Astrocyte of the hippocampus (primary cell): ENCODE measurements around the gene CIAO3.
"Not testable (repeated sequence)": the region's sequence is repeated elsewhere in the genome, so short reads cannot be mapped to it uniquely, and the experiment has no call there.

Source experiments
- DNase-seq: peaks from one replicate; pipeline ENCODE4 v3.0.0; 2011; ENCODE audit warnings: low read depth, low spot score

The CIAO3 gene

DNA sequence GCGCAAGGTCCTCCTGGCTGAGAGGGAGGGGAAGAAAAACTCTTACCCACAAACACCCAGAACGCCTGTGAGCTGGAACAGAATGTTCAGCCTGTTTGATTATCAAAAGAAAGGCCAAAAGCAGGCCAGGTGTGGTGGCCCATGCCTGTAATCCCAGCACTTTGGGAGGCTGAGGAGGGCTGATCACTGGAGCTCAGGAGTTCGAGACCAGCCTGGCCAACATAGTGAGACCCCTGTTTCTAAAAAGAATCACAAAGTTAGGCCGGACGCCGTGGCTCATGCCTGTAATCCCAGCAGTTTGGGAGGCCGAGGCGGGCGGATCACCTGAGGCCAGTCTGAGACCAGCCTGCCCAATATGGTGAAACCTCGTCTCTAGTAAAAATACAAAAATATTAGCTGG lies 35.5 kb upstream of the CIAO3 start:
- DNase-seq: not testable (repeated sequence)

- DNase-seq: no peak
Observed at GRCh38 chr16:775236-775796, 34.5 kb upstream of the CIAO3 start.

DNA sequence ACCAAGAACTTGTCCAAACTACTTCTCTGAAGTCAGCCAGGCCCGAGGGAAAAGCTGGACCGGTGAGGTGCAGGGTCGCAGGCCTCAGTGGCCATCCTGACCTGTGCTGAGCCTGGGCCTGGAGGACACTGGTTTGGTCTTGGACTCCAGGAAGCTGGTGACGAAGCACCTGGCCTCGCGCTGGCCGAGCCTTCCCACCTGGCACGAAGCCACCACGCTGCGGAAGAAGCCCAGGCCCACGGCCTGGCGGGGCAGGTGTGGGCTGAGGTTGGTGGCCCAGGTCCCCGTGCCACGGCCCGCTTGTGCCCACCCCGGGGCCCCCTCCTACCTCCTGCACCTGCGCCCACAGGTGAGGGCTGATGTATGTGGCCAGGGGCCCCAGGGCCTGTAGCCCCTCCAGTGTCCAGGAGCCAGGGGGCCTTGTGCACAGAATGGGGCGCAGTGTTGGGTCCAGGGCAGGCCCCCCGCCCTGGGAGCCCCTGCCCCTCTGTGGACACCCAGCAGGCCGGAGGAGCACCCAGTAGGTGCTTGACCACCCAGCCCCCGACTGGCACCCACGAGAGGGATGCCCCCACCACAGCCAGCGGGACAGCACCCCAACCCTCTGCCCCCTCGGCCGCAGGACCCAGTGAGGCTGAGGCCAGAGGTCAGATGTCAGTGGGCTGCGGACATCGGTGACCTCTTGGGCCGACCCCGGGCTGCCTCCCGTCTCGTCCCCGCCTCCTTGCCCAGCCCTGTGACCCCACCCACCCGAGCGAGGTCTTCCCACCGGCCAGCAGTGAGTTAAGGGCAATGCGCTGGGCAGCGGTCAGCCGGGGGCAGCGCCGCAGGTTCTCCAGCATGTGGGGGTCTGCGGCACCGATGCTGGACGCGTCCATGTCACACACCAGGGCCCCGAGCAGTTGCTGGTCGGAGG lies 33.5 kb upstream of the CIAO3 start:
- no peak for DNase-seq

- DNase-seq: no peak
Observed at GRCh38 chr16:772959-773358, 32.2 kb upstream of the CIAO3 start.

DNA sequence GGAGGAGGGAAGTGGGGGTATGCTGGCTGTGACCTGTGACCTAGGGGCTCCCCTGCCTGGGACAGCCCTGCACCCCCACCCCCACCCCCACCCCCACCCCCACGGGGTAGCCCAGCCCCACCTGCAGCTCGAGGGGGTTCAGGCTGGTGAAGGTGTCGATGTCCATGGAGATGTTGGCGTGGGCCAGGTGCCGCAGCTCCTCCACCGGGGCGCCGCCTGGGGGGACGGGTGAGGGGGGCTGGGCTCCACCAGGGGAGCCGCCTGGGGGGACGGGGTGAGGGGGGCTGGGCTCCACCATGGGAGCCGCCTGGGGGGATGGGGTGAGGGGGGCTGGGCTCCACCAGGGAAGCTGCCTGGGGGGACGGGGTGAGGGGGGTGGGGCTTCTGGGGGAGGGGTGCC lies 29.6 kb upstream of the CIAO3 start:
- no peak for DNase-seq

- no peak for DNase-seq
Observed at GRCh38 chr16:769934-770333, 29.1 kb upstream of the CIAO3 start.

- DNase-seq: no peak
Observed at GRCh38 chr16:769184-769784, 28.5 kb upstream of the CIAO3 start.

GRCh38 chr16:768428-768827 lies 27.6 kb upstream of the CIAO3 start:
- DNase-seq: no peak

- DNase-seq: no peak
Observed at GRCh38 chr16:767743-768235, 27.0 kb upstream of the CIAO3 start.

GRCh38 chr16:766820-767640 lies 26.2 kb upstream of the CIAO3 start:
- no peak for DNase-seq

- no peak for DNase-seq
Observed at GRCh38 chr16:766008-766819, 25.4 kb upstream of the CIAO3 start.

DNA sequence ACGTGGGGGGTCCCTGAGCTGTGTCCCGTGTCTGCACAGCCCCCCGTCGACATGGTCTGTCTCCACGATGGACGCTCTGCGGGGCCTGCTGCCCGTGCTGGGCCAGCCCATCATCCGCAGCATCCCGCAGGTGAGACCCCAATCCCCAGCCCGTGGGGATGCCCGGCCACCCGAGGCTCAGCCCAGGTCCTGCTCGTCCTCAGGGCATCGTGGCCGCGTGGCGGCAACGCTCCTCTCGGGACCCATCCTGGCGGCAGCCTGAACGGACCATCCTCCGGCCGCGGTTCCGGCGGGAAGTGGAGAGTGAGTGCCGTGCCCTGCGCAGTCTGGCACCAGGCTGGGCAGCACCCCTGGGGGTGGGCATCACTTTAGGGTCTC lies 24.7 kb upstream of the CIAO3 start:
- no peak for DNase-seq

- no peak for DNase-seq
Observed at GRCh38 chr16:764848-765487, 24.2 kb upstream of the CIAO3 start.

- DNase-seq: no peak
Observed at GRCh38 chr16:764184-764750, 23.5 kb upstream of the CIAO3 start.

- no peak for DNase-seq
Observed at GRCh38 chr16:763369-764183, 22.8 kb upstream of the CIAO3 start.

GRCh38 chr16:762595-763268 lies 21.9 kb upstream of the CIAO3 start:
- no peak for DNase-seq

GRCh38 chr16:761625-762513 lies 21.1 kb upstream of the CIAO3 start:
- DNase-seq: no peak
